OCI-LY7 (cell line): ENCODE results near the gene YIPF2. TPM values are rescaled to one million over a fixed set of nuclear protein-coding genes. Genes with fewer than 3 reads are reported as not detected.
A peak's percentile ranks its signal among the peaks of the same experiment; 100 is the strongest.
"Not testable (repeated sequence)": the region's sequence is repeated elsewhere in the genome, so short reads cannot be mapped to it uniquely, and the experiment has no call there.

Experiments used
- BruUV-seq: library from RNA; stranded (reverse); fragments of 400-500 nt; replicated peaks from 2 replicates; lab custom pipeline; 2021; lab: Mats Ljungman, UMichigan
- CTCF ChIA-PET: fragments of 300-600 bp; sonication (Branson Sonifier 250); formaldehyde crosslinking; loops from one replicate; lab custom pipeline; 2022; ENCODE audit warnings: antibody characterized with exemption; ENCODE audit not compliant: unreplicated experiment; lab: Charles Lee
- POLR2A ChIA-PET: fragments of 300-600 bp; sonication (Branson Sonifier 250); formaldehyde crosslinking; loops from one replicate; lab custom pipeline; 2022; ENCODE audit warnings: antibody characterized with exemption; lab: Charles Lee
- DNase-seq: peaks from one replicate; pipeline ENCODE4 v3.0.0-alpha.2; 2015; ENCODE audit warnings: low spot score
- H2AFZ ChIP-seq: fragments of 200-600 bp; sonication (generic), shearing (Covaris generic); 2 replicates; pipeline ENCODE4 v1.6.1; 2014; ENCODE audit warnings: mild to moderate bottlenecking, antibody characterized with exemption, low read length, moderate library complexity
- H3K27ac ChIP-seq: fragments of 200-600 bp; sonication (generic); 2 replicates; pipeline ENCODE4 v1.5.1; 2014; ENCODE audit warnings: mixed run types, low read depth, mild to moderate bottlenecking, moderate library complexity, low read length, inconsistent platforms; ENCODE audit not compliant: poor library complexity, severe bottlenecking
- H3K36me3 ChIP-seq: fragments of 200-600 bp; sonication (generic); 2 replicates; pipeline ENCODE4 v1.6.1; 2014; ENCODE audit warnings: mild to moderate bottlenecking, antibody characterized with exemption, low read length, moderate library complexity, mixed read lengths; ENCODE audit not compliant: insufficient read depth
- H3K4me1 ChIP-seq: fragments of 200-600 bp; sonication (generic); 2 replicates; pipeline ENCODE4 v1.5.1; 2014; ENCODE audit warnings: mild to moderate bottlenecking, low read length; ENCODE audit not compliant: insufficient read depth, poor library complexity, severe bottlenecking
- H3K4me2 ChIP-seq: fragments of 200-600 bp; sonication (generic); 2 replicates; pipeline ENCODE4 v1.6.1; 2014; ENCODE audit warnings: mild to moderate bottlenecking, low read length
- H3K4me3 ChIP-seq: fragments of 200-600 bp; sonication (generic); 2 replicates; pipeline ENCODE4 v1.5.1; 2014; ENCODE audit warnings: mild to moderate bottlenecking, low read depth, low read length; ENCODE audit not compliant: poor library complexity, severe bottlenecking
- H3K79me2 ChIP-seq: fragments of 200-600 bp; sonication (generic); 2 replicates; pipeline ENCODE4 v1.6.1; 2016; ENCODE audit warnings: low read depth, mild to moderate bottlenecking, low read length, moderate library complexity, mixed read lengths; ENCODE audit not compliant: insufficient read depth
- H3K9me2 ChIP-seq: fragments of 200-600 bp; sonication (generic); 2 replicates; pipeline ENCODE4 v1.6.1; 2016; ENCODE audit warnings: mild to moderate bottlenecking, low read length, mixed read lengths; ENCODE audit not compliant: insufficient read depth
- H3K9me3 ChIP-seq: fragments of 200-600 bp; sonication (generic); 2 replicates; pipeline ENCODE4 v1.6.1; 2014; ENCODE audit warnings: mild to moderate bottlenecking, mixed run types, low read length, mixed read lengths
- H4K20me1 ChIP-seq: fragments of 200-600 bp; sonication (generic); 2 replicates; pipeline ENCODE4 v1.6.1; 2014; ENCODE audit warnings: mild to moderate bottlenecking, antibody characterized with exemption, low read length, moderate library complexity, mixed read lengths; ENCODE audit not compliant: insufficient read depth
- CTCF ChIP-seq: fragments of 200-600 bp; sonication (generic); conservative IDR thresholded peaks from 2 replicates; pipeline ENCODE4 v1.5.1; 2014; ENCODE audit warnings: mild to moderate bottlenecking, antibody characterized with exemption, low read length, moderate library complexity, mixed read lengths
- EZH2phosphoT487 ChIP-seq: fragments of 200-600 bp; sonication (generic); IDR thresholded peaks from 2 replicates; pipeline ENCODE4 v1.6.1; 2018; ENCODE audit warnings: low read depth, borderline replicate concordance, mild to moderate bottlenecking, mixed run types, antibody characterized with exemption, low read length, moderate library complexity, mixed read lengths
- intact Hi-C: fragments of 100-400 bp; cut with micrococcal nuclease; formaldehyde crosslinking; loops from one replicate; pipeline ENCODE4 v1.10.0; 2022; ENCODE audit not compliant: unreplicated experiment
- total RNA-seq, 2 experiments: library from RNA; depleted of rRNA in 1 of 2; stranded (reverse); fragments of >200 nt in 1 of 2; shearing (Covaris generic) in 1 of 2; gene quantifications; 2 replicates each; pipeline ENCODE4 v1.2.3, GENCODE V29; 2014 to 2022

Gene YIPF2
- total RNA-seq, 2 experiments from 2014 or later: 26.7 to 27.5 TPM

DNA sequence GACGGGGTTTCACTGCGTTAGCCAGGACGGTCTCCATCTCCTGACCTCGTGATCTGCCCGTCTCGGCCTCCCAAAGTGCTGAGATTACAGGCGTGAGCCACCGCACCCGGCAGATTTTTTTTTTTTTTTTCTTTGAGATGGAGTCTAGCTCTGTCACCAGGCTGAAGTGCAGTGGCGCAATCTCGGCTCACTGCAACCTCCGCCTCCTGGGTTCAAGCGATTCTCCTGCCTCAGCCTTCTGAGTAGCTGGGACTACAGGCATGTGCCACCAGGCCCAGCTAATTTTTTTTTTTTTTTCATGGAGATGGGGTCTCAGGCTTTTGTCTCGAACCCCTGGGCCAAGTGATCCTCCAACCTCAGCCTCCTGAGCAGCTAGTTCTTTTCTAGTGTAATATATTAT lies 13.2 kb upstream of the YIPF2 start:
- DNase-seq, BruUV-seq, H3K9me3 ChIP-seq, H3K27ac ChIP-seq, H3K4me2 ChIP-seq, H3K4me3 ChIP-seq, H3K79me2 ChIP-seq, H3K36me3 ChIP-seq, H4K20me1 ChIP-seq, H3K9me2 ChIP-seq: not testable (repeated sequence)
- POLR2A ChIA-PET: interaction anchor here (0.8 to 2.1 kb wide), 4 partner anchors 13 to 39 kb away, joined by 3 to 8 read pairs (median 4); no protein-coding TSS in a partner anchor
- Histone ChIP-seq H2AFZ (peak overlapping the region; percentile 54; the same call in 1 of the 2 replicates), H3K4me1 (peaks cover 46% of the 10 kb centered on the region)
- intact Hi-C loops: loop anchor here (1.0 kb wide), 2 partner anchors 39 to 94 kb away; no protein-coding TSS in a partner anchor
- CTCF ChIA-PET: interaction anchor here (0.6 to 1.2 kb wide), 5 partner anchors 13 to 94 kb away, joined by 3 to 12 read pairs (median 3); no protein-coding TSS in a partner anchor

DNA sequence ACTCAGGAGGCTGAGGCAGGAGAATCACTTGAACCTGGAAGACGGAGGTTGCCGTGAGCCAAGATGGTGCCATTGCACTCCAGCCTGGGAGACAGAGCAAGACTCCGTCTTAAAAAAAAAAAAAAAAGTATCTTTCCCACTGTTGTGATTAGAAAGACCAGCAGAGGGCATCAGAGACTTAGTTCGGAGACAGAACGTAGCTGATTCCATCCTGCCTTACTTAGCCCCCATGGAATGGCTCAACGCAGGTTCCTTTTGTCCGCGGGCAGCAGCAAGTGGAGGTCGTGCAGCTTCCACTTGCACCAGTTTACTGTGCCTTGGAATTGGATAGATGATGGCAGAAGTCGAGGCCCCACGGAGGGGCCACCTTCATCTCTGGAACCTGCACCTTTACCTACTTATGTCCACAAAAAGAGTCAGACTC lies 8.2 kb upstream of the YIPF2 start:
- BruUV-seq: no TSS peak
- ChIA-PET CTCF (no interaction called here), POLR2A (interaction anchor here (0.6 to 1.2 kb wide), 5 partner anchors 18 to 271 kb away, joined by 3 read pairs; no protein-coding TSS in a partner anchor)
- peak; percentile 88 for DNase-seq
- Histone ChIP-seq H3K9me3 (no peaks in the 10 kb centered on the region), H2AFZ (no peak overlapping the region), H3K79me2 (peaks cover 4% of the 10 kb centered on the region; the same call in 1 of the 2 replicates), H3K4me2 (no peak overlapping the region), H3K9me2 (no peaks in the 10 kb centered on the region), H3K36me3 (no peaks in the 10 kb centered on the region), H3K27ac (no peak overlapping the region), H4K20me1 (no peaks in the 10 kb centered on the region), H3K4me3 (no peak overlapping the region), H3K4me1 (peaks cover 31% of the 10 kb centered on the region)
- intact Hi-C loops: loop anchor here (2.0 to 5.0 kb wide), 4 partner anchors 104 to 266 kb away; no protein-coding TSS in a partner anchor
- TF ChIP-seq EZH2phosphoT487 (no peak), CTCF (peak; percentile 79)

DNA sequence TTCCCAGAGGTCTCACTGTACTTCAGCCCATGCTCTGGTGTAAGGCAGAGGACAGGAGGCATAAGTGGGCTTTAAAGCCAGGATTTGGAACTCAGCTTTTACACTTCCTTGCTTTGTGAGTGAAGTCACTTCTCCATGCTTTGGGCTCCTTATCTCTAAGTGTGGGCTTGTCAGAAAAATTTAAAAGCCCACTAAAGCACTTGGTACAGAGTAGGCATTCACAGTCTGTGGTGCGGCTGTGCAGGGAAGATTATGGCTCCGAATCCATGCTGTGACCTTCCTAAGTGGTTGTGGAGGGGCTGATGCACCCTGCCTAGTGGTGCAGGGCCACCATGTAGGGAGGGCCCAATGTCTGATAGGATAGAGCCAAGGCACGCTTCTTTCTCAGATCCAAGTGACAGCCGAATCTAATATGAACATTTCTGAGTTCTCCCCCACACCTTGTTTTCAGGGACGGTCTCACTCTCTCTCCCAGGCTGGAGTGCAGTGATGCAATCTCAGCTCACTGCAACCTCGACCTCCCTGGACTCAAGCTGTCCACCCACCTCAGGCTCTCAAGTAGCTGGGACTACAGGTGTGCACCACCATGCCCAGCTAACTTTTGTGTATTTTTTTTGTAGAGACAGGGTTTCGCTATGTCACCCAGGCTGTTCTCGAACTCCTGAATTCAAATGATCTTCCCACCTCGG lies 7.1 kb upstream of the YIPF2 start:
- TF ChIP-seq CTCF: no peak
- TF ChIP-seq EZH2phosphoT487: no peak
- Histone ChIP-seq H3K9me3 (no peaks in the 10 kb centered on the region), H2AFZ (no peak overlapping the region), H3K27ac (no peak overlapping the region), H3K4me3 (no peak overlapping the region), H3K9me2 (no peaks in the 10 kb centered on the region), H3K36me3 (peaks cover 5% of the 10 kb centered on the region), H3K4me1 (peaks cover 22% of the 10 kb centered on the region), H3K79me2 (peaks cover 9% of the 10 kb centered on the region), H4K20me1 (no peaks in the 10 kb centered on the region), H3K4me2 (no peak overlapping the region)
- no TSS peak for BruUV-seq
- ChIA-PET POLR2A (no interaction called here), CTCF (interaction anchor here (0.6 to 1.0 kb wide), 2 partner anchors 128 to 154 kb away, joined by 3 read pairs; no protein-coding TSS in a partner anchor)
- intact Hi-C loops: loop anchor here (2.0 to 5.0 kb wide), 4 partner anchors 105 to 267 kb away; no protein-coding TSS in a partner anchor
- no peak for DNase-seq
